ENCODE data around the gene KIAA1217.

KIAA1217 gene

DNA sequence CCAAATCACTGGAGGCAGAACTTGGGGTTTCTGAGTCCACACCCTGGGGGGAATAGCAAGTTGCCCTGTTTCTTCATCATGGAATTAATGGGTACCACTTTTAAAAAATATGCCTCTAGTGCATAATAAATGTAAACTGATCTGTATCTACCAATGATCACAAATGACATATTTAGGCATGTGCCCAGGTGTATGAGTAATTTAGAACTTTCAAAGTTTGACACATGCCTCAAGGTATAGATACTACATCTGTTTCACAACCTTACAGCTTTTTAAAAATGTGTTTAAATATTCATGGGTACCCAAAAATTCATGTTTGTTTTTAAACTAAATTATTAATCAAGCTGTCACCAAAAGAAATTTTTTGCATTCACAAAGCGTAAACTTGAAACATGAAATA, 226.0 kb downstream of the KIAA1217 start:
- ChIA-PET POLR2A (interaction anchor here (0.5 kb wide), 1 partner anchor 12 kb away, joined by 3 read pairs; no protein-coding TSS in a partner anchor), CTCF (interaction anchor here (0.8 to 1.1 kb wide), 2 partner anchors 16 to 17 kb away, joined by 4 to 5 read pairs; no protein-coding TSS in a partner anchor)
- TF ChIP-seq CTCF (IDR thresholded peaks at IDR 0.05; ENCODE audit: insufficient read depth, low read length, missing control alignments), result no peak
- DNase-seq (ENCODE audit: low read depth, low spot score), result no peak
- H3K4me3 ChIP-seq (ENCODE audit: low read depth, low read length), result no peak overlapping the region

GRCh38 chr10:24435374-24435773, 226.4 kb downstream of the KIAA1217 start:
- TF ChIP-seq CTCF (IDR thresholded peaks at IDR 0.05; ENCODE audit: insufficient read depth, low read length, missing control alignments), result no peak
- POLR2A ChIA-PET, result interaction anchor here (0.5 kb wide), 1 partner anchor 11 kb away, joined by 3 read pairs; no protein-coding TSS in a partner anchor
- H3K4me3 ChIP-seq (ENCODE audit: low read depth, low read length), result no peak overlapping the region
- CTCF ChIA-PET, result interaction anchor here (0.8 to 1.1 kb wide), 2 partner anchors 15 to 18 kb away, joined by 4 to 5 read pairs; no protein-coding TSS in a partner anchor
- DNase-seq (ENCODE audit: low read depth, low spot score), result no peak

GRCh38 chr10:24437302-24437701, 228.4 kb downstream of the KIAA1217 start:
- ChIA-PET POLR2A (no interaction called here), CTCF (interaction anchor here (1.1 kb wide), 1 partner anchor 82 kb away, joined by 4 read pairs; no protein-coding TSS in a partner anchor)
- no peak overlapping the region for H3K4me3 ChIP-seq (ENCODE audit: low read depth, low read length)
- TF ChIP-seq CTCF (IDR thresholded peaks at IDR 0.05; ENCODE audit: insufficient read depth, low read length, missing control alignments), result no peak
- no peak for DNase-seq (ENCODE audit: low read depth, low spot score)

DNA sequence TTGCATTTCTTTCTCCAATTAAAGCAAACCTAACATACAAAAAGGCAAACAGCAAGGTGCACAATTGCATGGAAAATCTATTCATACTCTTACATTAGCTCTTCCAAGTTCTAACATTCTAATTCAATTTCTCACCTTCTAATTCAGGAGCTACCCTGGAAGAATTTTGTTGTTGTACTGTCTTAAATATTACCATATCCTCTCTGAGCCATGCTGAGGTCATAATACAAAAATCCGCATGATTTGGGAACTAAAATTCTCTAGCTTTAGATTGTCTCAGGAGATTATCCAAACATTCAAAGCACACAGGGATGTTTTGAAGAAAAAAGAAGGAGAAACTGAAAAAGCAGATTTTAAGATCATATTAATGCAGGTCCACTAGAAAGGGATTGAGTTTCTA, 229.9 kb downstream of the KIAA1217 start:
- no peak overlapping the region for H3K4me3 ChIP-seq (ENCODE audit: low read depth, low read length)
- TF ChIP-seq CTCF (IDR thresholded peaks at IDR 0.05; ENCODE audit: insufficient read depth, low read length, missing control alignments), result no peak
- no peak for DNase-seq (ENCODE audit: low read depth, low spot score)
- ChIA-PET CTCF (interaction anchor here (0.8 to 2.7 kb wide), 6 partner anchors 9 to 79 kb away, joined by 3 to 8 read pairs (median 4); no protein-coding TSS in a partner anchor), POLR2A (interaction anchor here (0.7 kb wide), 1 partner anchor 16 kb away, joined by 3 read pairs; no protein-coding TSS in a partner anchor)

GRCh38 chr10:24439935-24440334, 231.0 kb downstream of the KIAA1217 start:
- DNase-seq (ENCODE audit: low read depth, low spot score), result no peak
- TF ChIP-seq CTCF (IDR thresholded peaks at IDR 0.05; ENCODE audit: insufficient read depth, low read length, missing control alignments), result no peak
- POLR2A ChIA-PET, result no interaction called here

GRCh38 chr10:24440817-24441797, 232.2 kb downstream of the KIAA1217 start:
- DNase-seq (ENCODE audit: low read depth, low spot score), result no peak
- H3K4me3 ChIP-seq (ENCODE audit: low read depth, low read length), result no peak overlapping the region
- TF ChIP-seq CTCF (IDR thresholded peaks at IDR 0.05; ENCODE audit: insufficient read depth, low read length, missing control alignments), result no peak
- CTCF ChIA-PET, result interaction anchor here (1.9 to 2.7 kb wide), 2 partner anchors 11 to 23 kb away, joined by 5 to 8 read pairs; no protein-coding TSS in a partner anchor
- POLR2A ChIA-PET, result interaction anchor here (0.6 kb wide), 1 partner anchor 9 kb away, joined by 3 read pairs; no protein-coding TSS in a partner anchor

More at GRCh38 chr10:24439935-24440334, 231.0 kb downstream of the KIAA1217 start:
- CTCF ChIA-PET, result interaction anchor here (1.1 to 2.7 kb wide), 3 partner anchors 10 to 23 kb away, joined by 3 to 8 read pairs (median 4); no protein-coding TSS in a partner anchor
- no peak overlapping the region for H3K4me3 ChIP-seq (ENCODE audit: low read depth, low read length)
